Omental fat pad (tissue), 4 donors: ENCODE results near the gene MRGPRG. TPM values are rescaled to one million over a fixed set of nuclear protein-coding genes. Genes with fewer than 3 reads are reported as not detected.

Experiments used
- ATAC-seq: fragments of 150-250 bp; one replicate; pipeline ENCODE4 v1.9.1; 2016; ENCODE audit warnings: mild to moderate bottlenecking, moderate library complexity; ENCODE audit not compliant: low FRiP score
- DNase-seq: peaks from one replicate; pipeline ENCODE4 v3.0.0-alpha.2; 2019; ENCODE audit warnings: low spot score
- total RNA-seq, 4 donors: library from RNA; depleted of rRNA; stranded (reverse); fragments of >200 nt; gene quantifications; one replicate each; pipeline ENCODE4 v1.1.0, GENCODE V29; 2016
- TF ChIP-seq, protein P1 (sequence below), 3 donors: fragments of 450-650 bp; IDR thresholded peaks; one replicate each; pipeline ENCODE4 v1.5.1; 2016 to 2017; ENCODE audit warnings: antibody characterized with exemption in 3 of 3, mild to moderate bottlenecking in 3 of 3, moderate library complexity in 2 of 3

Gene MRGPRG
- total RNA-seq, 4 donors from 2014 or later, result not detected

DNA sequence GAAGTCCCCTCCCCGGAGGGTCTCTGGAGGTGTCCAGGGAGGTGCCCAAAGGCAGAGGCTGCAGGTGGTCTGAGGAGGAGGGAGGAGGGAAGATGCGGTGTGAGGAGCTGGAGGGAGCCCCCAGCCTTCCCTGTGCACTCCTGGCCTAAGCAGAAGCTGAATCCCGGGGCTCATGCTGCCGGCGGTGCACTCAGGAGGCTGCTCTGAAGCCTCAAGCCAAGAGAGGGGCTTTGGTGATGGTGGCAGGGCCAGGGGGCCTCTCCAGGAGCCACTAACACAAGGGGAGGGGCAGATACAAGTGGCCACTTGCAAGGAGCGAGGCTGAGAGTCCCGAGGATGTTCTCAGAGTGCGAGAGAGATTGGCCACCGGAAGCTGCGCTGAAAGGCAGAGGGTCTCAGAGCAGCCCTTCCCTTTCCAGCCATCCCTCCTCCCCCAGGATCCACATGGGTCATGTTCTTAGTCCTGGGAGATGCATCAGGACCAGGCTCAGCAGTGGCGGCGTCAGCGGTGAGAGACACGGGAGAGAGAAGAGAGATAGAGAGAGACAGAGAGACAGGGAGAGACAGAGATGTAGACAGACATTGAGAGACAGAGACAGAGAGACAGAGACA is 774 bp upstream of the MRGPRG start:
- DNase-seq (no peak), ATAC-seq (no peak)
- TF ChIP-seq, protein P1, sequence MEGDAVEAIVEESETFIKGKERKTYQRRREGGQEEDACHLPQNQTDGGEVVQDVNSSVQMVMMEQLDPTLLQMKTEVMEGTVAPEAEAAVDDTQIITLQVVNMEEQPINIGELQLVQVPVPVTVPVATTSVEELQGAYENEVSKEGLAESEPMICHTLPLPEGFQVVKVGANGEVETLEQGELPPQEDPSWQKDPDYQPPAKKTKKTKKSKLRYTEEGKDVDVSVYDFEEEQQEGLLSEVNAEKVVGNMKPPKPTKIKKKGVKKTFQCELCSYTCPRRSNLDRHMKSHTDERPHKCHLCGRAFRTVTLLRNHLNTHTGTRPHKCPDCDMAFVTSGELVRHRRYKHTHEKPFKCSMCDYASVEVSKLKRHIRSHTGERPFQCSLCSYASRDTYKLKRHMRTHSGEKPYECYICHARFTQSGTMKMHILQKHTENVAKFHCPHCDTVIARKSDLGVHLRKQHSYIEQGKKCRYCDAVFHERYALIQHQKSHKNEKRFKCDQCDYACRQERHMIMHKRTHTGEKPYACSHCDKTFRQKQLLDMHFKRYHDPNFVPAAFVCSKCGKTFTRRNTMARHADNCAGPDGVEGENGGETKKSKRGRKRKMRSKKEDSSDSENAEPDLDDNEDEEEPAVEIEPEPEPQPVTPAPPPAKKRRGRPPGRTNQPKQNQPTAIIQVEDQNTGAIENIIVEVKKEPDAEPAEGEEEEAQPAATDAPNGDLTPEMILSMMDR (IDR thresholded peaks at IDR 0.05), result no peak

DNA sequence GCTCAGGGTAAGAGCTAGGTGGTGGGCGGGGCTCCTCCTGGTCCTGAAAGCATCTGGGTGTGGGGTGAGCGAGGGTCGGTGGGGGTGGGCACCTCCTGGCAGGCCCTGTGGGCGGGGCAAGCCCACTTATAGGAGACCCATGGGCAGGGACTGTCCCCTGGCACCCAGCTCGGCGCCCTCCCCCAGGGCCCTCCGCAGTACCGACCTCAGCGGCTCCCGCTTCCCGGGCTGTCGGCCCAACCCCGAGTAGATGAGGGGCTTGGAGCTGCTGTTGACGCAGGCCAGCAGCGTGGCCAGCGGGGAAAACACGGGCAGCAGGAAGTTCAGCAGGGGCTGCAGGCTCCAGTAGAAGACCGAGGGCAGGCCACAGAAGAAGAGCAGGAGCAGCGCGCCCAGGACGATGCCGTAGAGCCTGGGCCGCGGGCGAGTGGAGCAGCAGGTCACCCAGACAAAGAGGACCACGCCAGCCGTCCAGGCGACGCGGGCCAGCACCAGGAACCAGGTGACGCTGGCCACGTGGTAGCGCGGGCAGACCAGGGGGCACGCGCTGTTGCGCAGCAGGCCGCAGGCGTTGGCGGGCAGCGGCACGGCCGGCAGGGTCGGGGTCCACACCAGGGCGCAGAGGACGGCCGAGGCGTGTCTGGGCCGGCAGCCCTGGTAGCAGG is 663 bp downstream of the MRGPRG start:
- DNase-seq, result no peak
- ATAC-seq, result no peak
- TF ChIP-seq, protein P1 (IDR thresholded peaks at IDR 0.05), result no peak

DNA sequence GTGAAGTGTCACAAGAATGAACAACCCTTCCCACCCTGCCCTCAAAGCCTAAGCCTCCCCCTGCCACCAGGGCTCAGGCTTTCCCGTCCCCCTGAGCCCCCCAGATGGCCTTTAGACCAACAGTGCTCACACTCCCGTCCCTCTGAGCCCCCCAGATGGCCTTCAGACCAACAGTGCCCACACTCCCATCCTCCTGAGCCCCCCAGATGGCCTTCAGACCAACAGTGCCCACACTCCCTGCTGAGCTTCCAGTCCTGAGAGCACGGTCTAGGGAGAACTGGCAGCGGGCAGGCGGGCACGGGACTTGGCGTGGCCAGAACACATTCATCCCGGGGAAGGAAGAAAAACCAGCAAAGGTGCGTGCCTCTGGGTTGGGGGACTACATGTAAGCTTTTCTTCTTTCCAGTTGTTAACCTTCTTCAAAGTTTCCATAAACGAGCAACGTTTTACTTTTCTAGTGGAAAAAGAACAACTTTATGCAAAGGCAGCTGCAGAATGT is 2.5 kb downstream of the MRGPRG start:
- DNase-seq (no peak), ATAC-seq (no peak)
- TF ChIP-seq, protein P1 (IDR thresholded peaks at IDR 0.05), result no peak

DNA sequence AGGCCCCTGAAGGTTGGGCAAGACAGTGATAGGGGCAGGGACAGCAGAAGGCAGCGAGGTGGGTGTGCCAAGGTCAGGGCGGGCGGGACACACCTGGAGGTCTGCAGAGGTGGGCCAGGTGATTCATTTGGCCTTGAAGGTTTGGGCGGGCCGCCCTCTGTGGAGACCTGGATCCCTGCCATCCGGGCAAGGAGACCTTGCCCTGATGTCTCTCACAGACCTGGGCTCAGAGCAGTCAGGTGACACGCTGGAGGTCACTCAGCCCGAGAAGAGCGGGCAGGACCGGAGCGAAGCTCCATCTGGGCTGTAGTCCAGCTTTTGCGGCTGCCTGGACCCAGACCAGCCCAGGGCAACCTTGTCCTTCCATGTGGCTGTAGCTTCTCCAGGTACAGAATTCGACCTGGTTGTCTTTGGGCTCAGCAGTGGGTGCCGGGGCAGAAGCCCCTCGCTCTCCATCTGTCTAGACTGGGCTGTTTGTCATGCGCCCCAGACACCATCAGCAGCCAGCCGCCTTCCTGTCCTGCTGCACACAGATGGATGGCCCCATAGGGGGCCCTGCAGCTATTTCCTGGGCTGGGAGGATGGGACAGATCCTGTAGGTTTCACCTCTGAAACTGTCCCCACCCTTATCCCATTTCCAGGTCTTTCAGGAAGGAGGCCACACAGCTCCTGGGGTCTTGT is 3.1 kb downstream of the MRGPRG start:
- no peak for ATAC-seq
- TF ChIP-seq, protein P1 (IDR thresholded peaks at IDR 0.05), result no peak
- DNase-seq, result no peak

DNA sequence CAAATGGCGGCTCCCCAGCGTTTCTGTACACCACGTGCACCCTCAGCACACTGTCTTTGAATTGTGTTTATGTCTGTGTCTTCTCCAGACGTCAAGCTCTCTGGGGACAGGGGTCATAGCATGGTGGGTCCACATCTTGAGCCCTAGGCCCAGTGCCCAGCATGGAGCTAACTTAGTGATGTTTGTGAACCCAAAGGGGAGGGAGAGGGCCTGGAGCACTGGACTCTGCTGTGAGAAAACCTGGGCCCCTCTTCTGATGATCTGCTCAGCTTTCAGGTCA is 4.3 kb downstream of the MRGPRG start:
- DNase-seq (no peak), ATAC-seq (no peak)
- TF ChIP-seq, protein P1 (IDR thresholded peaks at IDR 0.05), result no peak

DNA sequence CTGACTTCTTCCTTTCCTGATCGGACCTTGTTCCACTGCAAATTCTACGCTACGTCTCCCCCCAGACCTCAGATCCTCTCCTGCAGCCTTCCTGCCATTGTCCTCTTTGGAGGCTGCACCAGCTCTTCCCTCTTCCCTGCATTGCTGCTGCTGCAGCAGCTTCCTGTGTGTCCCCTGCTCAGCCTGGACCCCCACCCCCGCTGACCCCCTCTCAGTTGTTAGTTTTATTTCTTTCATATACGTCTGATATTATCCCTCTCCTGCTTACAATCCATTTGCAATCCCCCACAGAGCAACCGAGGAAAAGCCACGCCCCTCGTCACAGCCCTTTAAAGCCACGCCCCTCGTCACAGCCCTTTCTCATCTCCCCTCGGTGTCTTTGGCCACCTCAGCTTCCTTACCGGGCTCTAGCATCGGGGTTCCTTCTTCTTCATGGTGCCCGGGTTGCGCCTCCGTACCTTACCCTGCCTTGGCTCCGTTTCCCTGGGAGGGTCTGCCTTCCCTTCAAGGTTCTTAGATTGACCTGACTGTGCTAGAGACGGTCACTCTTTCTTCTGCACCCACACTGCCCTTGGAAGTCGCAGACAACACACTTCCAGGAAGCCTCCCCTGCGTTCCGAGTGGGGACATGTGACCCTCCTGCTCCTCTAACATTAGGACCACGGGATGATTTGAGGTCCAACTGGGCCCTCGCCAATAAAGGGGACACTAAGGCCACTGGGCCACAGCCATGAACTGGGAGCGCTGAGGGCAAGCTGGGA is 4.8 kb downstream of the MRGPRG start:
- TF ChIP-seq, protein P1 (IDR thresholded peaks at IDR 0.05), result no peak
- ATAC-seq (no peak), DNase-seq (no peak)
